Prostate gland (tissue), 2 donors: ENCODE data around the gene DOCK2.

ENCODE experiments used
- CTCF ChIP-seq, 4 experiments: fragments of 200-600 bp in 2 of 4; fragments of 450-650 bp in 2 of 4; sonication (generic) in 2 of 4; IDR thresholded peaks; 1 replicate in 3 of 4; 2 replicates in 1 of 4; pipeline ENCODE4 v1.5.1; 2016 to 2019; ENCODE audit warnings: antibody characterized with exemption in 4 of 4, mild to moderate bottlenecking in 2 of 4, moderate library complexity in 2 of 4
- POLR2A ChIP-seq: fragments of 450-650 bp; IDR thresholded peaks from one replicate; pipeline ENCODE4 v1.6.1; 2016; ENCODE audit warnings: antibody characterized with exemption, mild to moderate bottlenecking
- POLR2AphosphoS5 ChIP-seq: sonication (generic); formaldehyde crosslinking; IDR thresholded peaks from one replicate; pipeline ENCODE4 v1.6.1; 2017; ENCODE audit warnings: antibody characterized with exemption

GRCh38 chr5:169748174-169748573, 111.1 kb downstream of the DOCK2 start:
- no peak for TF ChIP-seq CTCF (IDR thresholded peaks at IDR 0.05)
- no peak for TF ChIP-seq POLR2A
- no peak for TF ChIP-seq POLR2AphosphoS5
